WTC11 (cell line): ENCODE measurements around the gene PRKCZ. TPM values are rescaled to one million over a fixed set of nuclear protein-coding genes. Genes with fewer than 3 reads are reported as not detected.

Experiments used
- ATAC-seq: fragments of 200-7000 bp; cut with Tn5 transposase; 2 replicates; pipeline ENCODE4 v1.10.0; 2021; ENCODE audit warnings: mild to moderate bottlenecking, moderate library complexity
- CTCF ChIA-PET: fragments of 300-600 bp; sonication (Branson Sonifier 250); formaldehyde crosslinking; loops from one replicate; lab custom pipeline; 2021; ENCODE audit warnings: antibody characterized with exemption; lab: Charles Lee
- POLR2A ChIA-PET: fragments of 350-600 bp; sonication (Branson Sonifier 250); formaldehyde crosslinking; loops from one replicate; lab custom pipeline; 2021; ENCODE audit warnings: antibody characterized with exemption; lab: Charles Lee
- DNase-seq: peaks from one replicate; pipeline ENCODE4 v3.0.0; 2021; ENCODE audit warnings: low spot score
- H3K27ac Mint-ChIP-seq: 2 replicates; pipeline ENCODE4 v1.8.0; 2021; ENCODE audit warnings: mixed read lengths
- H3K27me3 Mint-ChIP-seq: 2 replicates; pipeline ENCODE4 v1.8.0; 2021; ENCODE audit warnings: low read depth, mild to moderate bottlenecking, moderate library complexity, mixed read lengths
- H3K36me3 Mint-ChIP-seq: 2 replicates; pipeline ENCODE4 v1.8.0; 2021; ENCODE audit warnings: mixed read lengths
- H3K4me1 Mint-ChIP-seq: 2 replicates; pipeline ENCODE4 v1.8.0; 2022; ENCODE audit warnings: mixed read lengths
- H3K4me3 Mint-ChIP-seq: 2 replicates; pipeline ENCODE4 v1.8.0; 2021; ENCODE audit warnings: mild to moderate bottlenecking, moderate library complexity, mixed read lengths
- H3K9me3 Mint-ChIP-seq: 2 replicates; pipeline ENCODE4 v1.8.0; 2021; ENCODE audit warnings: mixed read lengths
- ATF3 ChIP-seq: sonication (generic); formaldehyde crosslinking; conservative IDR thresholded peaks from 2 replicates; pipeline ENCODE4 v1.8.1; 2022; ENCODE audit warnings: mild to moderate bottlenecking, missing genetic modification reagents
- ATF6 ChIP-seq: sonication (generic); formaldehyde crosslinking; IDR thresholded peaks from 2 replicates; pipeline ENCODE4 v1.8.1; 2023; ENCODE audit warnings: mild to moderate bottlenecking, missing genetic modification reagents
- CDX4 ChIP-seq: fragments of 250-450 bp; sonication (Bioruptor Pico); IDR thresholded peaks from 2 replicates; pipeline ENCODE4 v1.9.0; 2021; ENCODE audit warnings: moderate library complexity, mild to moderate bottlenecking, inconsistent platforms, borderline replicate concordance
- CREM ChIP-seq: sonication (generic); formaldehyde crosslinking; IDR thresholded peaks from 2 replicates; pipeline ENCODE4 v1.8.1; 2022; ENCODE audit warnings: mild to moderate bottlenecking, missing genetic modification reagents, moderate library complexity
- GABPB1 ChIP-seq: sonication (generic); formaldehyde crosslinking; IDR thresholded peaks from 2 replicates; pipeline ENCODE4 v1.8.1; 2023; ENCODE audit warnings: mild to moderate bottlenecking, missing genetic modification reagents
- HMGA2 ChIP-seq: fragments of 250-450 bp; sonication (Bioruptor Pico); IDR thresholded peaks from 2 replicates; pipeline ENCODE4 v1.4.0; 2021; ENCODE audit warnings: mild to moderate bottlenecking, moderate library complexity
- MLX ChIP-seq: sonication (generic); formaldehyde crosslinking; IDR thresholded peaks from 2 replicates; pipeline ENCODE4 v1.8.1; 2023; ENCODE audit warnings: mild to moderate bottlenecking, missing genetic modification reagents, moderate library complexity
- NR3C1 ChIP-seq: sonication (generic); formaldehyde crosslinking; conservative IDR thresholded peaks from 2 replicates; pipeline ENCODE4 v1.8.1; 2023; ENCODE audit warnings: low read depth, mild to moderate bottlenecking, missing genetic modification reagents
- RORB ChIP-seq: fragments of 250-450 bp; sonication (Bioruptor Pico); IDR thresholded peaks from 2 replicates; pipeline ENCODE4 v1.9.0; 2021; ENCODE audit warnings: mild to moderate bottlenecking
- SMAD4 ChIP-seq: sonication (generic); formaldehyde crosslinking; IDR thresholded peaks from 2 replicates; pipeline ENCODE4 v1.8.0; 2022; ENCODE audit warnings: mild to moderate bottlenecking, missing genetic modification reagents
- ZNF532 ChIP-seq: fragments of 250-450 bp; sonication (Bioruptor Pico); IDR thresholded peaks from 2 replicates; pipeline ENCODE4 v1.9.0; 2021; ENCODE audit warnings: mild to moderate bottlenecking, borderline replicate concordance
- total RNA-seq: library from RNA; stranded (reverse); gene quantifications from 3 replicates; pipeline ENCODE4 v1.2.3, GENCODE V29; 2021

Gene PRKCZ
- total RNA-seq, 1 experiment from 2014 or later = 52.5 TPM

- ATAC-seq = no peak
- CTCF ChIA-PET = interaction anchor here (0.6 to 4.5 kb wide), 8 partner anchors 11 to 328 kb away, joined by 3 to 46 read pairs (median 4); partner anchors contain the start of gene FAAP20
- no peak for TF ChIP-seq ATF3 (CRISPR knock-in tag)
- TF ChIP-seq, all 79 proteins: peak for 0
- POLR2A ChIA-PET = interaction anchor here (1.2 to 1.6 kb wide), 3 partner anchors 20 to 109 kb away, joined by 3 to 4 read pairs (median 4); no protein-coding TSS in a partner anchor
- Mint-ChIP-seq H3K27me3 (peaks cover 15% of the 10 kb centered on the region), H3K36me3 (no peaks in the 10 kb centered on the region), H3K27ac (no peak overlapping the region), H3K4me3 (no peak overlapping the region), H3K9me3 (no peaks in the 10 kb centered on the region), H3K4me1 (peaks cover 16% of the 10 kb centered on the region)
- DNase-seq = no peak
These were observed 156.7 kb downstream of the PRKCZ start for GRCh38 chr1:2206813-2207487.

GRCh38 chr1:2208309-2209239 lies 158.4 kb downstream of the PRKCZ start:
- H3K36me3 Mint-ChIP-seq = no peaks in the 10 kb centered on the region
- CTCF ChIA-PET = interaction anchor here (2.4 kb wide), 1 partner anchor 107 kb away, joined by 8 read pairs; no protein-coding TSS in a partner anchor
- H3K4me1 Mint-ChIP-seq = peaks cover 19% of the 10 kb centered on the region
- peaks cover 15% of the 10 kb centered on the region for H3K27me3 Mint-ChIP-seq
- no peak overlapping the region for H3K27ac Mint-ChIP-seq
- POLR2A ChIA-PET = no interaction called here
- no peaks in the 10 kb centered on the region for H3K9me3 Mint-ChIP-seq
- DNase-seq (no peak), ATAC-seq (no peak)
- no peak overlapping the region for H3K4me3 Mint-ChIP-seq
- TF ChIP-seq CDX4 (no peak), NR3C1 (CRISPR knock-in tag) (no peak), CREM (CRISPR knock-in tag) (no peak), GABPB1 (CRISPR knock-in tag) (peak; percentile 11; the same call in 1 of the 2 replicates)

GRCh38 chr1:2209400-2210083 lies 159.3 kb downstream of the PRKCZ start:
- no peaks in the 10 kb centered on the region for H3K9me3 Mint-ChIP-seq
- H3K27me3 Mint-ChIP-seq = peaks cover 15% of the 10 kb centered on the region
- TF ChIP-seq ATF6 (CRISPR knock-in tag) (no peak), HMGA2 (CRISPR knock-in tag) (no peak)
- H3K36me3 Mint-ChIP-seq = no peaks in the 10 kb centered on the region
- peaks cover 15% of the 10 kb centered on the region for H3K4me1 Mint-ChIP-seq
- H3K27ac Mint-ChIP-seq = no peak overlapping the region; the same call in 1 of the 2 replicates
- CTCF ChIA-PET = interaction anchor here (1.6 to 2.4 kb wide), 2 partner anchors 106 to 172 kb away, joined by 8 to 10 read pairs; no protein-coding TSS in a partner anchor
- POLR2A ChIA-PET = interaction anchor here (1.5 kb wide), 1 partner anchor 18 kb away, joined by 4 read pairs; no protein-coding TSS in a partner anchor
- DNase-seq = no peak
- no peak for ATAC-seq
- H3K4me3 Mint-ChIP-seq = no peak overlapping the region

- ATAC-seq (no peak), DNase-seq (no peak)
- H3K36me3 Mint-ChIP-seq = no peaks in the 10 kb centered on the region
- peaks cover 15% of the 10 kb centered on the region for H3K27me3 Mint-ChIP-seq
- POLR2A ChIA-PET = interaction anchor here (1.5 kb wide), 1 partner anchor 17 kb away, joined by 4 read pairs; no protein-coding TSS in a partner anchor
- peaks cover 15% of the 10 kb centered on the region for H3K4me1 Mint-ChIP-seq
- H3K4me3 Mint-ChIP-seq = no peak overlapping the region
- H3K9me3 Mint-ChIP-seq = no peaks in the 10 kb centered on the region
- CTCF ChIA-PET = interaction anchor here (1.0 to 1.6 kb wide), 2 partner anchors 15 to 171 kb away, joined by 3 to 10 read pairs; partner anchors contain the start of gene FAAP20
- H3K27ac Mint-ChIP-seq = no peak overlapping the region; the same call in 1 of the 2 replicates
- TF ChIP-seq MLX (CRISPR knock-in tag) (no peak), HMGA2 (CRISPR knock-in tag) (no peak), GABPB1 (CRISPR knock-in tag) (no peak), RORB (CRISPR knock-in tag) (no peak), ZNF532 (CRISPR knock-in tag) (no peak), SMAD4 (no peak)
These were observed 160.0 kb downstream of the PRKCZ start for GRCh38 chr1:2210084-2210653.
